Mucosa of descending colon (tissue), 3 donors: ENCODE data around the gene PACSIN3. TPM values are rescaled to one million over a fixed set of nuclear protein-coding genes. Genes with fewer than 3 reads are reported as not detected.

ENCODE experiments used
- ATAC-seq: fragments of 200-7000 bp; cut with Tn5 transposase; one replicate; pipeline ENCODE4 v1.9.1; 2020; ENCODE audit warnings: mild to moderate bottlenecking, moderate library complexity
- DNase-seq, 3 donors: peaks; one replicate each; pipeline ENCODE4 v3.0.0-alpha.2; 2020
- H3K36me3 ChIP-seq: fragments of 200-600 bp; one replicate; pipeline ENCODE4 v1.8.0; 2021; ENCODE audit warnings: low read depth, mild to moderate bottlenecking
- H3K4me1 ChIP-seq: fragments of 200-600 bp; one replicate; pipeline ENCODE4 v1.8.0; 2021; ENCODE audit warnings: low read depth, mild to moderate bottlenecking
- H3K4me3 ChIP-seq: fragments of 200-600 bp; one replicate; pipeline ENCODE4 v1.8.0; 2021; ENCODE audit warnings: mild to moderate bottlenecking
- H3K9me3 ChIP-seq: fragments of 200-600 bp; one replicate; pipeline ENCODE4 v1.8.0; 2021; ENCODE audit warnings: mild to moderate bottlenecking
- intact Hi-C, 2 donors: fragments of 100-400 bp; cut with DNase I in 1 of 2; cut with micrococcal nuclease in 1 of 2; formaldehyde crosslinking; loops; one replicate each; pipeline versions ENCODE4 v1.11.0 to v1.11.1; 2022; cut with DNase I, micrococcal nuclease
- total RNA-seq, 3 donors: library from RNA; stranded (reverse); fragmentation: NEBNext Ultra II Directional in 2 of 3; extraction: Animal tissue kit (Norgen Biotek cat#: 25700) in 2 of 3; gene quantifications; one replicate each; pipeline versions ENCODE4 v1.2.1 to v1.2.4, GENCODE V29; 2021 to 2023
- TF ChIP-seq, protein P1 (sequence below): fragments of 200-600 bp; IDR thresholded peaks from one replicate; pipeline ENCODE4 v1.8.0; 2022; ENCODE audit warnings: antibody characterized with exemption, mild to moderate bottlenecking
- donor health status: DM: no; HTN: no; CAD: no; lungs with moderate emphysema.
- donor health status: DM: no; HTN: no; CAD: no.
- donor health status: DM: no; HTN: yes; CAD: no.

Gene PACSIN3
- total RNA-seq, 3 donors from 2014 or later, result 2.2 to 63.5 (median 5.1) TPM

DNA sequence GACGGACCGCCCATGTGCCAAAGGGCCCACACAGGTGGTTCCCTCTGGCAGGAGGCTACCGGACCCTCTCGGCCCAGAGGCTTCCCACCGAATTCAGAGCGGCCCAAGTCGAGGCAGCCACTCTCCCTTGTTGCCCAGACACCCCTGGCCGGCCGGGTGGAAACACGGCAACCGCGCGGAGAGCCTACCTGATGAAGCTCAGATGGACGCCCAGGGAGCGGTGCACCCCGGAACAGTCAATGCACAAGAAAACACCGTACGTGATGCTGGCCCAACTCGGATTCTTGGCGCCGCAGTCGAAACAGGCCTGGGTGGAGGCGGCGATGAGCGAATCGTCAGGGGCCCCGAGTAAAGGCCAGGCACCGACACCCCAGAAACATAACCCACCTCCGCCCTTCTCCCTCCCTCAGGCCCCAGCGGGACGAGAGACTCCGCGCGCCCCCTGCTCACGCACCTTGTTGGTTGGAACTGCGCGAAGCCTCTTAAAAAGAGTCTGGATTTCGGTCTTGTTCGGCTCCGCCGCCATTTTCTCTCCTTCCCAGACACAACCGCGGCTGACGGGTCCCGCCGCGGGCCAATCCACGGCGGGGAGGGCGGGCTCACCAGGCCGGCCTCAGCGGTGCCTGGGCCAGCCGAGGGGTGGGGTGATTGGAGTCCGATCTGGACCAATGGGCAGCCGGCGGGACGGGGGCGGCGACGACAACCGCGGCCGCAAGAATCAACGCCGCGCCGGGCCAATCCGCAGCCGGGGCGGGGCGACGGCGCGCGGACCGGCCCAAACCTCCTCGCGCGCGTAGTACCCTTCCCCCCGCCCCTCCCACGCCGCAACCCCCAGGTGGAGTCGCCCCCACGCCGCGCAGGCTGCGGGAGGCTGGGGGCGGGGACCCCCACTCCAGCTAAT, 9.7 kb downstream of the PACSIN3 start, which contains the start of gene ARFGAP2:
Gene ARFGAP2 (minus strand): TSS at position 552 of the 901 bp plus-strand sequence. CDS start 26 bp downstream, at position 526.
- Histone ChIP-seq H3K4me1 (peaks cover 19% of the 10 kb centered on the region), H3K36me3 (no peaks in the 10 kb centered on the region), H3K9me3 (no peaks in the 10 kb centered on the region), H3K4me3 (peak within 1 kb of the TSS; percentile 99)
- intact Hi-C loops, result loop anchor here (5.0 to 10.0 kb wide), 2 partner anchors 86 to 178 kb away; partner anchors contain the start of gene MYBPC3 (in 1 of the 2)
- peak; percentile 97 to 98 (median 98) for DNase-seq
- TF ChIP-seq, protein P1, sequence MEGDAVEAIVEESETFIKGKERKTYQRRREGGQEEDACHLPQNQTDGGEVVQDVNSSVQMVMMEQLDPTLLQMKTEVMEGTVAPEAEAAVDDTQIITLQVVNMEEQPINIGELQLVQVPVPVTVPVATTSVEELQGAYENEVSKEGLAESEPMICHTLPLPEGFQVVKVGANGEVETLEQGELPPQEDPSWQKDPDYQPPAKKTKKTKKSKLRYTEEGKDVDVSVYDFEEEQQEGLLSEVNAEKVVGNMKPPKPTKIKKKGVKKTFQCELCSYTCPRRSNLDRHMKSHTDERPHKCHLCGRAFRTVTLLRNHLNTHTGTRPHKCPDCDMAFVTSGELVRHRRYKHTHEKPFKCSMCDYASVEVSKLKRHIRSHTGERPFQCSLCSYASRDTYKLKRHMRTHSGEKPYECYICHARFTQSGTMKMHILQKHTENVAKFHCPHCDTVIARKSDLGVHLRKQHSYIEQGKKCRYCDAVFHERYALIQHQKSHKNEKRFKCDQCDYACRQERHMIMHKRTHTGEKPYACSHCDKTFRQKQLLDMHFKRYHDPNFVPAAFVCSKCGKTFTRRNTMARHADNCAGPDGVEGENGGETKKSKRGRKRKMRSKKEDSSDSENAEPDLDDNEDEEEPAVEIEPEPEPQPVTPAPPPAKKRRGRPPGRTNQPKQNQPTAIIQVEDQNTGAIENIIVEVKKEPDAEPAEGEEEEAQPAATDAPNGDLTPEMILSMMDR, result no peak
- peak; percentile 96 for ATAC-seq

DNA sequence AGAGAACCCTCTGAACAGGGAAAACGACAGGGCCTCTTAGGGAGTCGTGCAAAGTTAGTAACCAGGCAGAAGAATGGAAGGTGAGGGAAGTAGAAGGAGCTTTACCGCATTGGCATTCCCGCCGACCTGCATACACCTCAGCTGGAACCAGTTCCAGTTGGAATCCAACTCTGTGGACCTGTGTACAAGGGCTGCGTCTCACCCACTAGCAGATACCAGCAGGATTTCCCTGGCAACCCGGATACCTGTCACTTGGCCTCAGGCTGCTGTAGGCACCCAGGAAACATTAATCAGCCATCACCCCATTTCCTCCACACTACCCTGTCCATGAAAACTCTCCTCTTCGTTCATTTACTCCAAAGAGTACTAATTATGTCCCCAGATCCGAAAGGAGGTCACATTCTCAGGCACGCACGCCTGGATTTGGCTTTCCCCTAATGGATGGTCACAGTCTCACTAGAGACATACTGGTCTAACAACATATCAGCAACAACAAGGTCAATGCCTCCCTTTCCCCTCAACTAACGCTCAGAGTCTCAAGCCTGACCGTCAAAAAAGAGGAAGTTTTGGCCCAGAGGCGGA, 10.4 kb downstream of the PACSIN3 start:
- intact Hi-C loops, result loop anchor here (5.0 to 10.0 kb wide), 2 partner anchors 86 to 179 kb away; partner anchors contain the start of gene MYBPC3 (in 1 of the 2)
- H3K4me3 ChIP-seq, result peak overlapping the region; percentile 99
- TF ChIP-seq, protein P1, result no peak
- peaks cover 19% of the 10 kb centered on the region for H3K4me1 ChIP-seq
- no peaks in the 10 kb centered on the region for H3K36me3 ChIP-seq
- ATAC-seq (no peak), DNase-seq (no peak)
- no peaks in the 10 kb centered on the region for H3K9me3 ChIP-seq

DNA sequence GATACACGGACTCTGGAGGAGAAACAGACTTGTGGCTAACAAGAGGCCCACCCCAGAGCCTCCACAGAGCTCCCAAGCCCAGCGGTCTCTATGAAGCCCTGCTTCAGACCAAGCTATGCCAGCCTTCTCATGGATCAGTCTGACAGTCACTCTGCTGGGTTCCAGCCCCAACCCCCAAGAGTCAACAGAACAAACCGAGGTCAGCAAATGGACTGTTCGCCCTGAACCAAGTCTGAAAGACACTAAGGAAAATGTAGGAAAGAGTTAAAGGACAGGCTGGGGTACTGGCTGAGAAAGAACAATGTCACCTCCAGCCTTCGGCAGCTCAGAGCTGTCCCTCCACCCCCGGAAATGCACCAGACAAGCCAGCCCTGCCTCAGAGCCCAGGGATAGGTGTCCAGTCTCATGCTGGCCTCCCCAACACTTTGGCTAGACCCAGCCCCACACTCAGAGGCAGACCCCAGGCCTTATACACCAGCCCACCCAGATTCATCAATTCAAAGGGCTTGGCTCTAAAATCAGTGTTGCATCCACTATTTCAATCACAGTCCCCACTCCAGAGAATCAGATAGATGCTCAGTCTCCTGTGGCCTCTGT, 13.4 kb downstream of the PACSIN3 start:
- intact Hi-C loops, result loop anchor here in 1 of 2 donors (10.0 kb wide), 1 partner anchor 182 kb away; the partner anchor contains the start of gene MYBPC3
- H3K9me3 ChIP-seq, result no peaks in the 10 kb centered on the region
- TF ChIP-seq, protein P1, result no peak
- peaks cover 6% of the 10 kb centered on the region for H3K36me3 ChIP-seq
- H3K4me3 ChIP-seq, result no peak overlapping the region
- peaks cover 15% of the 10 kb centered on the region for H3K4me1 ChIP-seq
- ATAC-seq, result no peak
- no peak for DNase-seq

DNA sequence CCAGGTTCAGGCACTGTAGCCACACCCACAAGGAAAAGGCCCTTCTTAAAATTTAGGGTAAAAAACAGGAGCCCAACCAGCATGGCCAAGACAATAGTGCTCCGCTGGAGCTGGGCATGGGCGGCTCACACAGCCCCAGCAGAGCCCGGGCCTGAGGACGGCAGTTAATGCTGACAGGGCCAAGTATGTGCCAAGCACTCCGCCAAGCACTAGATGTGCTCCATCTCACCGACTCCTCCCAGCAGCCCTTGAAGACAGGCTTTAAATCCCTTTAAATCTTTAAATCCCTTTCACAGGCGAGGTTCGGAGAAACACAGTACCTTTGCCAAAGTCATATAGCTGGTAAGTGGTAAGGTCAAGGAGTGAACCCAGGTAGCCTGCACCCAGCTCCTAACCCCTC, 14.4 kb downstream of the PACSIN3 start:
- TF ChIP-seq, protein P1, result no peak
- Histone ChIP-seq H3K4me1 (peaks cover 10% of the 10 kb centered on the region), H3K9me3 (no peaks in the 10 kb centered on the region), H3K36me3 (peaks cover 13% of the 10 kb centered on the region), H3K4me3 (no peak overlapping the region)
- intact Hi-C loops, result loop anchor here in 1 of 2 donors (10.0 kb wide), 1 partner anchor 183 kb away; the partner anchor contains the start of gene MYBPC3
- DNase-seq (no peak), ATAC-seq (no peak)

DNA sequence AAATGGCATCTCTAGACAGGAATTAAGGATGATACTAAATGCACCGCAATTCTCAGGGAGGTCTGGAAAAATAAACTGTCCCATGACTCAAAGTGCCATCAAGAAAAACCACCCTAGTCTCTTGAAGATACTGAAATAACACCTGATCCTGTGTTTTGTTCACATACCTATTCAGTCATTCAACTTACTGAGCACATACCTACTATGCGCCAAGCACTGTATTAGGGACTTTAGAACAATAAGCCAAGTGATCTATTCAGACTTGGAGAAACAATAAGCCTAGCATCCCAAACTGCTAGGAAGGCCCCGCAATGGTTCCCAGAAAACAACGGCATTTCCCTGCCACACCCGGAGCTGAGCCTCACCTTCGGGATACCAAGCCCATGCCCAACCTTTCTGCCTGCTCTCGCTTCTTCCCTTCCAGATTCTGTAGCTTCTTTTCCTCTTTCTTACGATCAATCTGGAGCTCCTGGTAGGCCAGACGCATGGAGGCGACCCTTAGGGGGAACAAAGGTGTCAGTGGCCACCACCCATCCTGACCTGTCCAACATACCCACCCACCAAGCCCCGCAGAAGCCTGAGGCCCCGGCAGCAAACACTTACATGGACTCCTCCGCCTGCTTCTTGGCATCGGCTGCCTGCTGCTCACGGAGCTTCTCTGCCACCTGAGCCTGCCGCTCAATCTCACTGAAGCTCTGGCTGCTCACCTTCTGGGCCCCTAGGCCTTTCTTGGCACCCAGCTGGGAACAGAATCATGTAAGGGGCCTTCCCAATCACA, 15.0 kb downstream of the PACSIN3 start:
- intact Hi-C loops, result loop anchor here in 1 of 2 donors (10.0 kb wide), 1 partner anchor 184 kb away; the partner anchor contains the start of gene MYBPC3
- Histone ChIP-seq H3K9me3 (no peaks in the 10 kb centered on the region), H3K36me3 (peaks cover 19% of the 10 kb centered on the region), H3K4me1 (peaks cover 10% of the 10 kb centered on the region), H3K4me3 (no peak overlapping the region)
- ATAC-seq (no peak), DNase-seq (no peak)
- TF ChIP-seq, protein P1, result no peak
